Activated CD4-positive, alpha-beta T cell treated with anti-CD3 and anti-CD28 coated beads, Interleukin-2, amount 50 U/mL, for 24 hours (primary cell): Measurements from ENCODE around the gene MAP3K12.
"Not testable (repeated sequence)": the region's sequence is repeated elsewhere in the genome, so short reads cannot be mapped to it uniquely, and the experiment has no call there.

Experiments
- DNase-seq, 2 donors: peaks; one replicate each; pipeline ENCODE4 v3.0.0-alpha.2; 2020; ENCODE audit warnings: low read depth in 1 of 2, low spot score in 1 of 2

Gene MAP3K12

DNA sequence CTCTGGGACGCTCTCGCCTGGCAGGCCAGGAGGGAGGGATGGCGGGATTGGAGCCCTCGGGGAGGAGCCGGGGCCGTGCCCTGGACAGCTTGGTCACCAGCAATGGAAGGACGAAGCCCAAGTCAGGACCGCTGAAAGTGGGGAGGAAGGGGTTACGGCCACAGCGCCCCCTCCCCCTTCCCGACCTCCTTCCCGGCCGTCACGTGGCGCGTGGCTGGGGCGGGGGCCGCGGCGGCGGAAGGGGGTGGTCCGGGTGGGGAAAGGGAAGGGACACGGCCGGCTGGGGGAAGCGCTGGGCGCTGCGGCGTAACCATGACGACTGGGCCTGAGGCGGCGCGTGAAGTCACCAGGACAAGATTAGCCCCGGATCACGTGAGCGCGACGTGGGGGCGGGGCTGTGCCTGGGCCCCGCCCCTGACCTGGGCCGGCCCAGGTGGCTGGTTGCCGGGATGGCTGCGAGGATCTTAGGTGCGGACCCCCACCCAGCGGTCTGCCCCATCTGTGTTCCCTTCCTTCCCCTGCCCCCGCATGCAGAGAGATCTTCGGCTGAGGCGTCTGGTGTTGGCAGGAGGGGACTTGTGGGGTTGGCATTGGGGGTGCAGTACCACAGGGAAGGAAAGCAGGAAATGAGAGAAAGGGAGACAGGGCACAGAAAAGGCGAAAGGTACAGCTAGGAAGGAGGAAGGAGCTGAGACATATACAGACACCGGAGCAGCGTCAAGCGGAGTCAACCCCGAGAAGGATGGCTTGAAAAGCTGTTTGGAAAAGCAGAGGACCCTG lies 6.2 kb downstream of the MAP3K12 start:
- DNase-seq, result peak; percentile 69 to 76

DNA sequence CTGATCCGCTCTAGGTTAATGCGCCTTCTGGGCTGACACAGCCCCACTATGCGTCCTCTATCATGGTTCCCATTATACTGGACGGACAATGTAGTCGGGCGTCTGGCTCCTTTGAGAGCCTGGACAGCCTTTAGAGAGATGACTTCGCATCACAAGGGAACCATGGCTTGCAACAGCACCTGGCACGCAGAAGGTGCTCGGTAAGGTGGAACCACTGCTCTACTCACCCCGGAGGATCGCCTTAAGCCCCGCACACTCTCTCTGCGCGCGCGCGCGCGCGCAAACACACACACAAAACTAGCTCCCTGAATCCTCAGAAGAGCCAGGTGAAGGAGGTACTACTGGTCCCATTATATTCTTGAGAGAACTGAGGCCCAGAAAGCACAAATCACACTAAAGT lies 7.1 kb downstream of the MAP3K12 start:
- DNase-seq, result no peak

DNA sequence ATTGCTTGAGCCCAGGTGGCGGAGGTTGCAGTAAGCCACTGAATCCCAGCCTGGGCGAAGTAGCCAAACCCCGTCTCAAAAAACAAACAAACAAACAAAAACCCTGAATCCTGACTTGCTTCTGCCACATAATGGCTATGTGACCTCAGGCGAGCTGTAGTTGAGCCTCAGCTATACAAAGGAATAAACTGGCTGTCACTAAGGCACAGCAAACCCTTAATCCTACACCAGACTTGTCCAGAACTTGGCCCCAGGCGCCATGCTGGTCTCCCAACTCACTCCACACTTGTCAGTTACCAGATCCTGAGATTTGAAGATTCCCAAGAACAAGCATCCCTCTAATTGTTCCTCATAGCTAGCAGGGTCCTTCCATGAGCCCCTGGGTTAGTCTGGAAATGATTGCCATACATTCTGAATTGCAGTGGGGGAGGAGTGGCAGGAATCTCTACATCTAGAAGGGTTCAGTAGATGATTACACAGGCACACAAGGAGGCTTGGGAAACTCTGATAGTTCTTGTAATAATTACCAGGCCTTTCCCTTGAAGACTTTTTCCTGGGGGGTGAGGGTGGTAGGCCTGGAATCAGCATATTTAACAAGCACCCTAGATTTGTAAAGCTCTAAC lies 9.9 kb downstream of the MAP3K12 start:
- no peak for DNase-seq

GRCh38 chr12:53486736-53487487 lies 12.3 kb downstream of the MAP3K12 start:
- DNase-seq, result no peak

DNA sequence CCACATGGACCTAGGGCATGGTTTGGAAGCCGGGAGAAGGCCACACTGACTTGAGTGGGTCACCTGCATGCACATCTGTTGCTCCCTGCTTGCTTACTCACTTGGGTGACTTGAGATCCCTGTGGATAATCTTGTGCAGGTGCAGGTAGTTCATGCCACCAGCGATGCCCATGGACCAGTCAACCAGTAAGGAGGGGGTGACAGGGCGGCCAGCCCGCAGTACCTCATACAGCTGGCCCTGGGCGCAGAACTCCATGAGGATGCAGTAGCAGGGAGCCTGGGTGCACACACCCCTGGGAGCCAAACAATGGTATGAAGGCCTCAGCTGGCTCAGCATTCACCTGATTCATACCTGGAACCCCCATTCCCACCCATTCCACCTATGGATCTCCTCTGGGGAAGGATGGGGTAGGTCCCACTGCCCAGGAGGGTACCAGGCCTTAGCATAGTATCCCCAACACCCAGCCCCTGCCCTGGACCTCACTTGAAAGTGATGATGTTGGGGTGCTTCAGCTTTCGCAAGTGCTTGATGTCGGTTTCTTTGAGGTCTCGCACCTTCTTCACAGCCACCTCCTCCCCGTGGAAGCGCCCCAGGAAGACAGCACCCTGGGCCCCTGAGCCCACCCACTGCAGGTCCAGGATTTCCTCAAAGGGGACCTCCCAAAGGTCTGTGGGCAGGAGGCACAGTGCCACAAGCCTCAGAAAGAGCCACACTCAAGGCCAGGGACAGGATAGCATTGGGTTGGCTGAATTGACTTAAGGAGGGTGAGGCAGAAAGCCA lies 13.1 kb downstream of the MAP3K12 start:
- DNase-seq, result no peak

- DNase-seq, result no peak
These were observed 14.3 kb downstream of the MAP3K12 start for GRCh38 chr12:53484686-53485575.

DNA sequence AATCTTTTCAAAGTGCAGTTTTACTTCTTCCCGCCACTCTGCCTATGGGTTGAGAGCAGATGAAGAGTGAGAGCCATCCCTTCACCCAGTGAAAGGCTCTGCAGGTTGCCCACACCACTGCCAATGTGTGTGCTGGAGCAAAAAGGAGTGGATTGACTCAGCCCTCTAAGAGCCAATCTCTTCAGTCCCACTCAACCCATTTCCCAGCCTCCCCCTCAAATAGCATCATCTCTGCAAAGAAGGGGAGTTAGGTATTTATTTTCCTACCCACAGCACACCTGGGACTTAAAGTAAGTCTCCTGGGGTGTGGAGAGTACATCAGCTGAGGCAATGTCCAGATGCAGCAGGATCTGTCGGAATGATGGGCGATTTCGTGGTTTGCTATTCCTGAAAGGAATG lies 15.3 kb downstream of the MAP3K12 start:
- DNase-seq, result no peak

DNA sequence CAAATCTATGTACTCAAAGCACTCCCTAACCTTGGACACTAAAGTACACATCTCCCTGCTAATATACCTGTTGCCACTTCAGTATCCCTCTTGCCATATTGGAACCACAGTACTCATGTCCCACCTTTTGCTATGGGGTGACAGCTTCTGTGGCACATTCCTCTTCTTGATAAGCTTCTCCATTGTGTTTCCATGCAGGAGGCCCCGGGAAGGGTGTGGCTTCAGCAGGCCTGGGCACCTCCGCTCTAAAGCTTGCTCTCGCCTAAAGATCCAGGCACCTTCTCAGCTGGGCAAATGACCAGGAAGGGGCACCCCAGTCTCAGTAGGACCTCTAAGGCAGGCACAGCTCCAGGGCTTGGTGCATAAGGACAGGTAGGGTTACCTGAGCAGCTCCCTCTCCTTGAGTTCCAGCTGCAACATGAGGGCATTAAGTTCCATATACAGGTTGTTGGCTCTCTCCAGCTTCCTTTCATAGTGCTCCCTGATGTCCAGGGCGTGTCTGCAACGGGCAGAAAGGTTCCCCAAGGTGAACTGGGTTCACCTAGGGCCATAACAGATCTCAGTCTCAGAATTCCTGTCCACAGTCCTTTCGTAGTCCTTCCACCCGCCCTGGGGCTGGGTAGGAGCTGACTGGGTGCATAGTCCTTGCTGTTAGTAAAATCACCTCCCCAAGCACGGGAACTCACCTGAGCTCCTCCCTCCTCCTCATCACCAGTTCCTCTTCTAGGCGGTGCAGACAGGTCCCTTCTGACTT lies 15.9 kb downstream of the MAP3K12 start:
- DNase-seq, result no peak

DNA sequence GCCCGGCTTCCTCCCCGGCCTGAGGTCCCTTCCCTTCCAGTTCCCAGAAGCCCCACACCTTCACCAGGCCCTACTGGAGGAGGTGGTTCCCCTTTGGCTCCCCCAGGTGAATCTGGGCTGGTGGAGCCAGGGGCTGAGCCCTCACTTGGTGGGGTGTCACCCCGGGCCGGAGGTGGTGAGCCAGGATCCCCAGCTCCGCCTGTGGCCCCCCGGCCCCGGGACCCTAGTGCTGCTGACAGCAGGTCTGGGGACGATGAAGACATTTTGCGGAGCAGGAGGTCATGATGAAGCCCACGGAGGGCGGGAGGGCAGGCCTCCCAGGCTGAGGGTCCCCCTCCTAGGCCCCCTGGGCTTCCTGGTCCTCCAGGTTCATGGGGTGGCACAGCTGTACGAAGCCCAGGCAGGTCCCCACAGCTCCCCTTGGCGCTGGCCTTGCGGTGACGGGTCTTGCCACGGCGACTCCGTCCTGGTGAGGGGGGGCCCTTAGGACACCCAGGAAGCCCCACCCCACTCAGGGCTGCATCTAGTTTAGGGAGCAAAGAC lies 16.6 kb downstream of the MAP3K12 start:
- no peak for DNase-seq

- no peak for DNase-seq
These were observed 17.2 kb downstream of the MAP3K12 start for GRCh38 chr12:53481939-53482586.

- not testable (repeated sequence) for DNase-seq
These were observed 17.8 kb downstream of the MAP3K12 start for GRCh38 chr12:53481458-53481857.

- no peak for DNase-seq
These were observed 18.5 kb downstream of the MAP3K12 start for GRCh38 chr12:53480491-53481442.

DNA sequence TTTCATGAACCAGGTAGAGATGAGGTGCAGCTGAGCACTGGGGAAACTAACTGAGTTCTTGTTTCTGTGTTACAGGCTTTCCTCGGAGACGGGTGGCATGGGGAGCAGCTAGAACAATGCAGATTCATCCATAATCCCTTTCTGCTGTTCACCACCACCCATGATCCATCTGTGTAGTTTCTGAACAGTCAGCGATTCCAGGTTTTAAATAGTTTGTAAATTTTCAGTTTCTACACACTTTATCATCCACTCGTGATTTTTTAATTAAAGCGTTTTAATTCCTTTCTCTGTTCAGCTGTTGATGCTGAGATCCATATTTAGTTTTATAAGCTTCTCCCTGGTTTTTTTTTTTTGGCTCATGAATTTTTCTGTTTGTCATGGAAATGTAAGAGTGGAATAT lies 19.9 kb downstream of the MAP3K12 start:
- DNase-seq, result no peak

DNA sequence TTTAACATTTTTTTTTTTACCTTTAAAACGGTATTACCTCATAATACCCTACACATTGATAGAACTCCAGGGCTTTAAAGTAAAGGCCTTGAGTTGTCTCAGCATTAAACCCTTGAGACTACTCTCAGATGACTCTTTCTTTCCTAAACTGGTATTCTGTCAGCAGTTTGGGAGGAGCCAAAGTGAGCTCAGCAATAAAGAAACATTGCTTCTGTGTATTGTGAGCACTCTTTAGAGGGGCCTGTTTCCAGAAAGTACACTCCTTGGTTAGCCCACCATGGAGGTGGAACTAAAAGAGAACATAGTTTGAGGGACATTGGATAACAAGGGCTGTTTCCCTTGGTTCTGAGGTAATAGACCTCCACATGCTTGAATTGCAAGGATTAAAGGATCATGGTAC lies 20.4 kb downstream of the MAP3K12 start:
- no peak for DNase-seq

DNA sequence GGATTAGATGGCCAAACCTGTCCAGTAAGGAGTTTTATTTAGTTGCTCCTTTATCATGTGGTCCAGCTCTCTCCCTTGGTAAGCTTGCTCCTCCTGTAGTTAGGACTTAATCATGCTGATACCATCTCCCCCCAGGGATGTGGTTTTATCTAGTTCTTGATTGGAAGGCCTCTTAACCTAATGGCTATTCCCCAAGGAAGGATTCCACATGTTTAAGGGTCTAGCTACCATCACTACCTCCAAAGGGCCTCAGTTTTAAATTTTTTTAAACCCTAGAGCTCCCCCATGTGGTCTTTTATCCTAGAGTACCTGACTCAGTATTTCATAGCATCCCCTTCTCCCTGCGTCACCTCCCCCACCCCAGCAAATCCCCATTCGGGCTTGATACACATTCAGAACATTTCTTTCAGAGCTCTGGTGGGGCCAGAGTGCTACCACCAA lies 22.5 kb downstream of the MAP3K12 start:
- no peak for DNase-seq

DNA sequence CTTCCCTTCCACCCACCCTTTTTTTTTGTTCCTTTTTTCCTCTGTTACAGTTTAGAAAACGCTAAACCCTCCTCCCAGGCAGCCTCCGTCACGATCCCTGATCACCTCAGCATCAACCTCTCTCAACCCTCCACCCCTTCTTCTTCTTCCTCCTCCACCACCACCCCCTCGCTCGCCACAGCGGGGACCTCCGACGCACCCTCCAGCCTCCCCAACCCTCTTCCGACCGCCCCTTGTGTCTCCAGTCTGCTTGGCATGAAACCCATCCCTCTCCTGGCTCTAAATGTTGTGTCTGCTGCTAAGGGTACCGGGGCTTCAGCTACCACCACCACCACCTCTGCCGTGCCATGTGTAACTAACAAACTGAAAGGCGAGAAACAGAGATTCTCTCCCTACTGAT lies 24.4 kb downstream of the MAP3K12 start:
- no peak for DNase-seq

DNA sequence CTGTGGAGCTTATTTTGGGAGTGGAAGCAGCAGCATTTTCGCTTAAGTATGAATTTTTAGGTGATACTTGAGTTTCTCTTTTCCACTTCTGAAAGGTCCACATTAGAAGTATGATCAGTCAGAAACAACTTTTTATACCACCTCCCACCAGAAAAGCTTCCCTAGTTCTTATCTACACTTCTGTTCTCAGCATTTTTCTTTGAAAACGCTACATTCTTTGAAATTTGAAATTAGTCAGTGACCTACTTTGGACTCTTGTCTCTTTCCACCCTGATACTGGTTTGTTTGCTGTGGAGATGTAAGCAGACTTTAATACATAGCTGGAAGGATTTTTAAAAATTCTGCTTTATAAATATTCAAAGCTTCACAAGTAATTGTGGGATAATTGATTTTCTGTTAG lies 25.2 kb downstream of the MAP3K12 start:
- no peak for DNase-seq
